ENCODE data around the gene PSENEN. TPM values are rescaled to one million over a fixed set of nuclear protein-coding genes. Genes with fewer than 3 reads are reported as not detected.

PSENEN gene
- total RNA-seq, 3 donors from 2014 or later = 37.4 to 54.1 (median 54.0) TPM

DNA sequence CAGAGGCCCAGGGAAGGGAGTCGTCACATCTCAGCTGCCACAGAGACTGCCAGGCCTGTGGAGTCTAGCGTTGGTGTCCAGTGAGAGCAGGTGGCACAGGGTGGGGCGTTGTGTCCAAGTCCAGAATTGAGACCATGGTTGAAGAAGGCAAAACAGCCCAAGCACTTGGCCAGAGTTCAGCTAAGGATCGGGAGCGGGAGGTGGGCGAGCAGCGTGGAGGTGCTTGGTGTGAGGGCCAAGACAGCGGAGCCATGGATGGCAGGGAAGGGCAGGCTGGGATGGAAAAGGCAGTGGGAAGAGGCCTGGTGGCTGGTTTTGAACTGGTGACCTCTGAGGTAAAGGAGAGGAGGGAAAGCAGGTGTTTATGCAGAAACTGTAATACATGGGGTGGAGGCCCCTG lies 11.2 kb upstream of the PSENEN start:
- no peak for DNase-seq (ENCODE audit: low spot score in 2 of 2)
- intact Hi-C loops (cut with DNase I; ENCODE audit: low total_unique reads) = no loop called here
- no peak overlapping the region for H3K27ac ChIP-seq
- peaks cover 7% of the 10 kb centered on the region for H3K36me3 ChIP-seq
- H3K4me3 ChIP-seq = no peak overlapping the region
- no peaks in the 10 kb centered on the region for H3K4me1 ChIP-seq
- no peaks in the 10 kb centered on the region for H3K9me3 ChIP-seq
- TF ChIP-seq POLR2A (IDR thresholded peaks at IDR 0.05) = no peak
- no peak for TF ChIP-seq CTCF (IDR thresholded peaks at IDR 0.05)
- no peak for TF ChIP-seq POLR2AphosphoS5 (IDR thresholded peaks at IDR 0.05)
- no peaks in the 10 kb centered on the region for H3K27me3 ChIP-seq

DNA sequence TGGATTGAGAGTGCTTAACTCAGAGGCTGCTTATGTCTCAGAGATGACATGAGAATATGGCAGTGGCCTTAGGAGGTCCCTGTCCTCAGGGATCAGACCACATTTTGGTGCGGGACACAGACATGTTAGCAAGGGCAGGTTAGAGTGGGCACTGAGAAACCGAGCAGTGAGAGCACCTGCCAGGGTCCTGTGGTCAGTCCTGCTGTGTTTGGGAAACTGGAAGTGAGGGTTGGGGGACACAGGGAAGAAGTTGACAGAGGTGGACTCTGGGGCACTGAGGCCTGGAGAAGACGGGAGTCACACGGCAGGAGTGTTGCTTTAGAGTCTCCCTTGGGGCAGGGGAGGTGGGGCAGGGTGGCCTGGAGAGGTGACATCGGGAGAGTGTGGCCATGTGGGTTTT lies 10.6 kb upstream of the PSENEN start:
- intact Hi-C loops (cut with DNase I; ENCODE audit: low total_unique reads) = no loop called here
- no peak overlapping the region for H3K27ac ChIP-seq
- no peaks in the 10 kb centered on the region for H3K9me3 ChIP-seq
- peaks cover 0 to 2% of the 10 kb centered on the region in 2 donors for H3K4me1 ChIP-seq
- peaks cover 7% of the 10 kb centered on the region for H3K36me3 ChIP-seq
- no peak for DNase-seq (ENCODE audit: low spot score in 2 of 2)
- H3K27me3 ChIP-seq = no peaks in the 10 kb centered on the region
- TF ChIP-seq POLR2AphosphoS5 (IDR thresholded peaks at IDR 0.05) (no peak), CTCF (IDR thresholded peaks at IDR 0.05) (no peak), POLR2A (IDR thresholded peaks at IDR 0.05) (no peak)
- H3K4me3 ChIP-seq = no peak overlapping the region

GRCh38 chr19:35736913-35737886 lies 8.3 kb upstream of the PSENEN start:
- H3K9me3 ChIP-seq = no peaks in the 10 kb centered on the region
- peaks cover 7% of the 10 kb centered on the region for H3K36me3 ChIP-seq

DNA sequence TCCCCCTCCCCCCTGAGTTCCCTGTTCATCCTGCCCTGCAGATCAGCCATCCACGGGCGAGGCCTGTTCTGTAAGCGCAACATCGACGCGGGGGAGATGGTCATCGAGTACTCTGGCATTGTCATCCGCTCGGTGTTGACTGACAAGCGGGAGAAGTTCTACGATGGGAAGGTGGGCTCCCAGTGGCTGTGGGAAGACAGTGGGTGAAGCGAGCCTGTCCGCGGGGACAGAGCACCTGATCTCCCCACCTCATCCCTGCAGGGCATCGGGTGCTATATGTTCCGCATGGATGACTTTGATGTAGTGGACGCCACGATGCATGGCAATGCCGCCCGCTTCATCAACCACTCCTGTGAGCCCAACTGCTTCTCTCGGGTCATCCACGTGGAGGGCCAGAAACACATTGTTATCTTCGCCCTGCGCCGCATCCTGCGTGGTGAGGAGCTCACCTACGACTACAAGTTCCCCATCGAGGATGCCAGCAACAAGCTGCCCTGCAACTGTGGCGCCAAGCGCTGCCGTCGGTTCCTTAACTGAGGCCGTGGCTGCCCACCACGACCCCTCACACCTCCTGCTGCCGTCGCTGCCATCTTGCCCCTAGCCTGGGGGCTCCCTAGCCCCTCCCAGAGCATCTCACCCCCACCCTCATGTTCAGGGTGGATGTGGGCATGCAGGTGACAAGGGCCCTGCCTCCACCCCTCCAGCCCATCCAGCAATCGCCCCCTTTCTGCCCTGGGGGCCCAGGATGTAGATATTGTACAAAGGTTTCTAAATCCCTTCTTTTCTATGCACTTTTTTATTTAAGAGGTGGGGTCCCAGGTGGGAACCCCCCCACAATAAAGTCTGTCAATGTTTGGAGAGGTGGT lies 7.2 kb upstream of the PSENEN start:
- TF ChIP-seq POLR2A (IDR thresholded peaks at IDR 0.05) (no peak), POLR2AphosphoS5 (IDR thresholded peaks at IDR 0.05) (no peak), CTCF (IDR thresholded peaks at IDR 0.05) (no peak)
- no peaks in the 10 kb centered on the region for H3K9me3 ChIP-seq
- no peak overlapping the region for H3K27ac ChIP-seq
- no peak for DNase-seq (ENCODE audit: low spot score in 2 of 2)
- peaks cover 5 to 6% of the 10 kb centered on the region in 2 donors for H3K4me1 ChIP-seq
- intact Hi-C loops (cut with DNase I; ENCODE audit: low total_unique reads) = no loop called here
- peaks cover 7% of the 10 kb centered on the region for H3K36me3 ChIP-seq
- no peaks in the 10 kb centered on the region for H3K27me3 ChIP-seq
- H3K4me3 ChIP-seq = no peak overlapping the region

More at GRCh38 chr19:35736913-35737886, 8.3 kb upstream of the PSENEN start:
- Histone ChIP-seq H3K27ac (no peak overlapping the region), H3K27me3 (no peaks in the 10 kb centered on the region), H3K4me3 (no peak overlapping the region), H3K4me1 (peaks cover 5 to 6% of the 10 kb centered on the region in 2 donors)
- TF ChIP-seq POLR2AphosphoS5 (IDR thresholded peaks at IDR 0.05) (no peak), CTCF (IDR thresholded peaks at IDR 0.05) (no peak), POLR2A (IDR thresholded peaks at IDR 0.05) (no peak)
- no peak for DNase-seq (ENCODE audit: low spot score in 2 of 2)
- intact Hi-C loops (cut with DNase I; ENCODE audit: low total_unique reads) = no loop called here
